ENCODE results near the gene MBOAT1. TPM values are rescaled to one million over a fixed set of nuclear protein-coding genes. Genes with fewer than 3 reads are reported as not detected.

Gene MBOAT1
- total RNA-seq, 4 donors from 2014 or later: 5.3 to 18.8 (median 8.2) TPM

DNA sequence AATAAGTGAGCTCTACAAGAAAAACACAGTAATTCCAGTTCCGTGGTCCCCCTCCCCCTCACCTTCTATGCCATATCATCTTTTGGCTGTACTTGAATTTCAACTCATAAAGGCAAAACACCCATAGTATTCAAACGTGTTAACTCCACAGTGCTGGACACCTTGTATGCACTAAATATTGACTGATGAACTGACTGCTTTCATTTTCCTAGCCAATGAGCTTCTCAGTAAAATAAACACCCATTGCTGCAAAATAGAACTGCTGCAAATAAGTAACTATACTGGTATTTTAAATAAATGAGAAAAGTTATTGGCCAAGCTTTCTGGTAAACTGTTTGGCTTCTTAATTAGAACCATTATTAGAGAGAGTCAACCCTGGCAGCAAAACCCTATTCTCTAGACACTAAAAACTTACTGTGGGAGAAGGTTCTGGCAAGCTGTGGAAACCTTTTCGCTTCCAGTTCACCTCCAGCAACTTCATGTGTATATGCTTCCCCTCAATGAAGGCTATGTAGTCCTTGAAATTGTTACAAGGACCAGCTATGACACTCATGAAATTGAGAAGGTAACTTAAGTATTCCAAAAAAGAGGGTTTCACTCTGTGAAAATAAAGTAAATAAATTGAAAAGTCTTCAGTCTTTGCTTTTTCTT is 86.0 kb downstream of the MBOAT1 start:
- 75% methylated on average over 3 of the region's 3 CpGs for WGBS
- Histone ChIP-seq H3K9me3 (no peaks in the 10 kb centered on the region), H3K4me1 (peaks cover 10% of the 10 kb centered on the region), H3K27ac (peak overlapping the region; percentile 40), H3K27me3 (no peaks in the 10 kb centered on the region), H3K36me3 (peaks cover 8% of the 10 kb centered on the region), H3K4me3 (no peak overlapping the region)
- no peak for DNase-seq (ENCODE audit: low spot score in 2 of 2)
- TF ChIP-seq POLR2A (IDR thresholded peaks at IDR 0.05) (no peak), CTCF (IDR thresholded peaks at IDR 0.05) (no peak), EP300 (IDR thresholded peaks at IDR 0.05) (no peak), POLR2AphosphoS5 (IDR thresholded peaks at IDR 0.05) (no peak)

- peaks cover 12% of the 10 kb centered on the region for H3K36me3 ChIP-seq
- TF ChIP-seq POLR2A (IDR thresholded peaks at IDR 0.05): no peak
- no peak for TF ChIP-seq POLR2AphosphoS5 (IDR thresholded peaks at IDR 0.05)
- TF ChIP-seq EP300 (IDR thresholded peaks at IDR 0.05): no peak
- TF ChIP-seq CTCF (IDR thresholded peaks at IDR 0.05): no peak
- 73% methylated on average over 3 of the region's 3 CpGs for WGBS
- no peaks in the 10 kb centered on the region for H3K27me3 ChIP-seq
- no peak overlapping the region for H3K27ac ChIP-seq
- no peak for DNase-seq (ENCODE audit: low spot score in 2 of 2)
- H3K9me3 ChIP-seq: no peaks in the 10 kb centered on the region
- peaks cover 10% of the 10 kb centered on the region for H3K4me1 ChIP-seq
- H3K4me3 ChIP-seq: no peak overlapping the region
Measured at GRCh38 chr6:20124545-20124944, 87.7 kb downstream of the MBOAT1 start.

DNA sequence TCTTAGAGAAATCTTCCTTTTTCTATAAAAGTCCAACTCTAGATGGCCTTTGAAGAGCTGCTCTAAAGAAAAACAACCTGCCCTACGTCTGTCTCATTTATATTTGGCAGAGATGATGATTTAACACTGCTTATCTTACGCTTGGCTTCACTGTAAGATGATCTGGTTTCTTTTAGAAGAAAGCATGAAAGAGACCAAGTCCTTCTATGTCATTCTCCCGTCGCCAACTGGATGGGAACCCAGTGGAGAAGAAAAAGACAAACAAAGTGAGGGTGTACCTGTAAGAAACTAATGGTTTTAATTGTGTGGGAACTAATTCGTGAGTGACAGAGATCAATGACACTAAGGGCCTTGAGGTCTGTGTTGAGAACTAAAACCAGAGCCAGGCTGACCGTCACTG is 92.8 kb downstream of the MBOAT1 start:
- Histone ChIP-seq H3K36me3 (peaks cover 7% of the 10 kb centered on the region), H3K4me3 (no peak overlapping the region), H3K27ac (no peak overlapping the region), H3K27me3 (no peaks in the 10 kb centered on the region), H3K9me3 (no peaks in the 10 kb centered on the region), H3K4me1 (no peaks in the 10 kb centered on the region)
- WGBS: 90% methylated on average over 6 of the region's 6 CpGs
- DNase-seq (ENCODE audit: low spot score in 2 of 2): no peak
- TF ChIP-seq CTCF (IDR thresholded peaks at IDR 0.05) (no peak), POLR2AphosphoS5 (IDR thresholded peaks at IDR 0.05) (no peak), EP300 (IDR thresholded peaks at IDR 0.05) (no peak), POLR2A (IDR thresholded peaks at IDR 0.05) (no peak)

- no peak for DNase-seq (ENCODE audit: low spot score in 2 of 2)
- H3K36me3 ChIP-seq: peaks cover 6% of the 10 kb centered on the region
- no peaks in the 10 kb centered on the region for H3K27me3 ChIP-seq
- no peaks in the 10 kb centered on the region for H3K4me1 ChIP-seq
- TF ChIP-seq POLR2A (IDR thresholded peaks at IDR 0.05) (no peak), EP300 (IDR thresholded peaks at IDR 0.05) (no peak), POLR2AphosphoS5 (IDR thresholded peaks at IDR 0.05) (no peak), CTCF (IDR thresholded peaks at IDR 0.05) (no peak)
- 80% methylated on average over 4 of the region's 4 CpGs for WGBS
- H3K9me3 ChIP-seq: no peaks in the 10 kb centered on the region
- no peak overlapping the region for H3K27ac ChIP-seq
- no peak overlapping the region for H3K4me3 ChIP-seq
Measured at GRCh38 chr6:20118892-20119291, 93.4 kb downstream of the MBOAT1 start.

- H3K4me3 ChIP-seq: no peak overlapping the region
- H3K36me3 ChIP-seq: peaks cover 5% of the 10 kb centered on the region
- no peak for TF ChIP-seq CTCF (IDR thresholded peaks at IDR 0.05)
- TF ChIP-seq POLR2AphosphoS5 (IDR thresholded peaks at IDR 0.05): no peak
- no peak for TF ChIP-seq EP300 (IDR thresholded peaks at IDR 0.05)
- TF ChIP-seq POLR2A (IDR thresholded peaks at IDR 0.05): no peak
- H3K4me1 ChIP-seq: no peaks in the 10 kb centered on the region
- no peaks in the 10 kb centered on the region for H3K27me3 ChIP-seq
- DNase-seq (ENCODE audit: low spot score in 2 of 2): no peak
- 59% methylated on average over 3 of the region's 3 CpGs for WGBS
- no peaks in the 10 kb centered on the region for H3K9me3 ChIP-seq
- H3K27ac ChIP-seq: no peak overlapping the region
Measured at GRCh38 chr6:20117474-20117873, 94.8 kb downstream of the MBOAT1 start.

Data from suprapubic skin (tissue), 4 donors.